ENCODE data around the gene METTL1.
"Not testable (repeated sequence)": the region's sequence is repeated elsewhere in the genome, so short reads cannot be mapped to it uniquely, and the experiment has no call there.

DNA sequence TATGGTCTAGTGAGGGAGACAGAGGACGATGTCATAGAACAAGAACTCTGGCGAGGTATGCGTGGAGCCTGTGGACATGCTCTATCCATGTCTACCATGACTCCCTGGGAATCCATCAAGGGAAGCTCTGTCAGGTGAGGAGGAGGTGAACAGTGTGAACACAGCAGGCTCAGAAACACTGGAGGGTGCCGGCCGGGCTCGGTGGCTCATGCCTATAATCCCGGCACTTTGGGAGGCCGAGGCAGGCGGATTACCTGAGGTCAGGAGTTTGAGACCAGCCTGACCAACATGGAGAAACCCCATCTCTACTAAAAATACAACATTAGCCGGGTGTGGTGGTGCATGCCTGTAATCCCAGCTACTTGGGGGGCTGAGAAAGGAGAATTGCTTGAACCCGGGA lies 2.7 kb upstream of the METTL1 start:
- not testable (repeated sequence) for TF ChIP-seq EZH2phosphoT487 (IDR thresholded peaks at IDR 0.05; ENCODE audit: low read depth, severe bottlenecking, unreplicated experiment)
- TF ChIP-seq, protein P1, sequence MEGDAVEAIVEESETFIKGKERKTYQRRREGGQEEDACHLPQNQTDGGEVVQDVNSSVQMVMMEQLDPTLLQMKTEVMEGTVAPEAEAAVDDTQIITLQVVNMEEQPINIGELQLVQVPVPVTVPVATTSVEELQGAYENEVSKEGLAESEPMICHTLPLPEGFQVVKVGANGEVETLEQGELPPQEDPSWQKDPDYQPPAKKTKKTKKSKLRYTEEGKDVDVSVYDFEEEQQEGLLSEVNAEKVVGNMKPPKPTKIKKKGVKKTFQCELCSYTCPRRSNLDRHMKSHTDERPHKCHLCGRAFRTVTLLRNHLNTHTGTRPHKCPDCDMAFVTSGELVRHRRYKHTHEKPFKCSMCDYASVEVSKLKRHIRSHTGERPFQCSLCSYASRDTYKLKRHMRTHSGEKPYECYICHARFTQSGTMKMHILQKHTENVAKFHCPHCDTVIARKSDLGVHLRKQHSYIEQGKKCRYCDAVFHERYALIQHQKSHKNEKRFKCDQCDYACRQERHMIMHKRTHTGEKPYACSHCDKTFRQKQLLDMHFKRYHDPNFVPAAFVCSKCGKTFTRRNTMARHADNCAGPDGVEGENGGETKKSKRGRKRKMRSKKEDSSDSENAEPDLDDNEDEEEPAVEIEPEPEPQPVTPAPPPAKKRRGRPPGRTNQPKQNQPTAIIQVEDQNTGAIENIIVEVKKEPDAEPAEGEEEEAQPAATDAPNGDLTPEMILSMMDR (IDR thresholded peaks at IDR 0.05; ENCODE audit: poor library complexity) = not testable (repeated sequence)

Measured in hepatocyte (in vitro differentiated cells).